ENCODE results near the gene MS4A12.

- TF ChIP-seq CTCF (IDR thresholded peaks at IDR 0.05 in 8 of 11, conservative IDR thresholded peaks at IDR 0.05 in 3 of 11): no peak
- TF ChIP-seq POLR2AphosphoS5 (IDR thresholded peaks at IDR 0.05): no peak
- no peak for TF ChIP-seq POLR2A (IDR thresholded peaks at IDR 0.05)
Measured at GRCh38 chr11:60504219-60504905, 11.8 kb downstream of the MS4A12 start.
